SK-N-SH (cell line): ENCODE data around the gene EVA1B. TPM values are rescaled to one million over a fixed set of nuclear protein-coding genes. Genes with fewer than 3 reads are reported as not detected.

Experiments
- CTCF ChIA-PET: fragments of 300-600, 350-600 bp; formaldehyde crosslinking; extraction: SDS; loops from one replicate; lab custom pipeline; 2021; lab: Yijun Ruan, JAX
- POLR2A ChIA-PET: fragments of 350-600 bp; sonication (Branson Sonifier 250); formaldehyde crosslinking; extraction: SDS; loops from one replicate; lab custom pipeline; 2020; ENCODE audit warnings: antibody characterized with exemption, inconsistent platforms; lab: Yijun Ruan, JAX
- DNase-seq: peaks from one replicate; pipeline ENCODE4 v3.0.0; 2012
- H2AFZ ChIP-seq: fragments of 200-600 bp; sonication (generic); 2 replicates; pipeline ENCODE4 v1.8.1; 2016; ENCODE audit warnings: antibody characterized with exemption, mild to moderate bottlenecking, low read depth
- H3F3A ChIP-seq: fragments of 200-600 bp; sonication (generic); replicated peaks from 2 replicates; pipeline ENCODE3; 2016; ENCODE audit warnings: antibody characterized with exemption, mild to moderate bottlenecking; ENCODE audit not compliant: insufficient read depth
- H3K27ac ChIP-seq, 2 experiments: fragments of 200-500 bp in 1 of 2; fragments of 200-600 bp in 1 of 2; sonication (Bioruptor generic) in 1 of 2; sonication (generic), shearing (Covaris generic) in 1 of 2; 2 replicates each; pipeline versions ENCODE4 v1.5.1 to v1.6.1; 2014 to 2016; ENCODE audit warnings: low read depth in 2 of 2, inconsistent platforms in 1 of 2, low read length in 1 of 2, mild to moderate bottlenecking in 1 of 2, mixed read lengths in 1 of 2
- H3K27me3 ChIP-seq: fragments of 200-600 bp; sonication (generic), shearing (Covaris generic); 2 replicates; pipeline ENCODE4 v1.6.1; 2016; ENCODE audit warnings: mixed run types; ENCODE audit not compliant: insufficient read depth
- H3K36me3 ChIP-seq, 2 experiments: fragments of 200-500 bp in 1 of 2; fragments of 200-600 bp in 1 of 2; sonication (Bioruptor generic) in 1 of 2; sonication (generic) in 1 of 2; replicated peaks in 1 of 2; 2 replicates each; pipeline versions ENCODE3 to v1.5.1; 2014 to 2016; ENCODE audit warnings: low read length in 1 of 2, mild to moderate bottlenecking in 1 of 2; ENCODE audit not compliant: insufficient read depth in 2 of 2, control insufficient read depth in 1 of 2
- H3K4me1 ChIP-seq, 2 experiments: fragments of 200-500 bp in 1 of 2; fragments of 200-600 bp in 1 of 2; sonication (Bioruptor generic) in 1 of 2; sonication (generic), shearing (Covaris generic) in 1 of 2; 2 replicates each; pipeline versions ENCODE4 v1.5.1 to v1.6.1; 2014 to 2016; ENCODE audit warnings: low read depth in 1 of 2, low read length in 1 of 2, mixed run types in 1 of 2; ENCODE audit not compliant: insufficient read depth in 2 of 2, control insufficient read depth in 1 of 2
- H3K4me2 ChIP-seq: fragments of 200-600 bp; sonication (generic), shearing (Covaris generic); 2 replicates; pipeline ENCODE4 v1.6.1; 2017; ENCODE audit warnings: mixed run types
- H3K4me3 ChIP-seq, 2 experiments: fragments of 200-500 bp in 1 of 2; fragments of 200-600 bp in 1 of 2; sonication (Bioruptor generic) in 1 of 2; sonication (generic), shearing (Covaris generic) in 1 of 2; 2 replicates each; pipeline versions ENCODE4 v1.5.1 to v1.8.1; 2014 to 2016; ENCODE audit warnings: low read depth in 2 of 2, inconsistent platforms in 1 of 2, low read length in 1 of 2, mild to moderate bottlenecking in 1 of 2, mixed read lengths in 1 of 2, moderate library complexity in 1 of 2
- H3K79me2 ChIP-seq: fragments of 200-600 bp; sonication (generic); 2 replicates; pipeline ENCODE4 v1.8.1; 2017; ENCODE audit warnings: mild to moderate bottlenecking; ENCODE audit not compliant: insufficient read depth
- H3K9ac ChIP-seq: fragments of 200-600 bp; sonication (generic); 2 replicates; pipeline ENCODE4 v1.6.1; 2017; ENCODE audit warnings: mixed run types
- H3K9me2 ChIP-seq: fragments of 200-600 bp; sonication (generic); 2 replicates; pipeline ENCODE4 v1.6.1; 2017; ENCODE audit warnings: mixed run types
- H3K9me3 ChIP-seq: fragments of 200-600 bp; sonication (generic); 2 replicates; pipeline ENCODE4 v1.6.1; 2017; ENCODE audit warnings: mixed run types, mild to moderate bottlenecking, moderate library complexity
- H4K20me1 ChIP-seq: fragments of 200-600 bp; sonication (generic); 2 replicates; pipeline ENCODE4 v1.6.1; 2017; ENCODE audit warnings: mild to moderate bottlenecking, mixed run types; ENCODE audit not compliant: insufficient read depth
- FOXJ3 ChIP-seq: sonication (generic); formaldehyde crosslinking; IDR thresholded peaks from 2 replicates; pipeline ENCODE4 v1.5.1; 2020; ENCODE audit warnings: mild to moderate bottlenecking, missing genetic modification reagents
- IRF3 ChIP-seq: fragments of 150-350 bp; IDR thresholded peaks from 2 replicates; pipeline ENCODE4 v1.6.1; 2016; ENCODE audit warnings: mild to moderate bottlenecking, low read depth, low read length
- JUND ChIP-seq: IDR thresholded peaks from 2 replicates; pipeline ENCODE4 v1.4.0; 2012
- MEF2A ChIP-seq: IDR thresholded peaks from 2 replicates; pipeline ENCODE4 v1.4.0; 2012; ENCODE audit warnings: low read depth, borderline replicate concordance
- NFIC ChIP-seq: IDR thresholded peaks from 2 replicates; pipeline ENCODE4 v1.4.0; 2012; ENCODE audit warnings: borderline replicate concordance
- NRF1 ChIP-seq: IDR thresholded peaks from 2 replicates; pipeline ENCODE4 v1.6.1; 2012; ENCODE audit warnings: low read depth, mild to moderate bottlenecking, low read length
- PBX3 ChIP-seq: IDR thresholded peaks from 2 replicates; pipeline ENCODE4; 2012
- POLR2AphosphoS5 ChIP-seq: IDR thresholded peaks from 2 replicates; pipeline ENCODE4 v1.6.1; 2012; ENCODE audit warnings: low read depth, low read length
- RAD21 ChIP-seq: IDR thresholded peaks from 2 replicates; pipeline ENCODE4 v1.6.1; 2012; ENCODE audit warnings: mild to moderate bottlenecking, low read length
- RCOR1 ChIP-seq: fragments of 150-350 bp; IDR thresholded peaks from 2 replicates; pipeline ENCODE4 v1.6.1; 2017; ENCODE audit warnings: antibody characterized with exemption, low read length
- TEAD4 ChIP-seq: IDR thresholded peaks from 2 replicates; pipeline ENCODE4 v1.4.0; 2012; ENCODE audit warnings: mild to moderate bottlenecking, borderline replicate concordance; ENCODE audit not compliant: insufficient read depth
- USF2 ChIP-seq: fragments of 150-350 bp; IDR thresholded peaks from 2 replicates; pipeline ENCODE4 v1.6.1; 2017; ENCODE audit warnings: antibody characterized with exemption, low read length, low read depth, borderline replicate concordance
- ZBTB33 ChIP-seq: IDR thresholded peaks from 2 replicates; pipeline ENCODE4 v1.4.0; 2012; ENCODE audit warnings: low read depth, borderline replicate concordance
- WGBS: methylation state at CpG from one replicate; pipeline ENCODE4 v1.1.6; 2017; ENCODE audit warnings: low lambda C conversion rate; 5-methylcytosine and 5-hydroxymethylcytosine counted together
- polyA plus RNA-seq, 3 experiments: library from polyadenylated mRNA; depleted of rRNA; stranded (reverse); fragments of >200 nt; gene quantifications; 2 replicates each; pipeline ENCODE4 v1.2.3, GENCODE V29; 2012

The EVA1B gene
- polyA plus RNA-seq, 1 of the 3 experiments (the other 2 are of a cell fraction) = 38.9 TPM

GRCh38 chr1:36279789-36280296 lies 43.6 kb downstream of the EVA1B start:
- 87% methylated on average over 7 of the region's 7 CpGs for WGBS
- H3K4me1 ChIP-seq = peaks cover 0 to 24% of the 10 kb centered on the region in 2 experiments; a peak in 3 of 4 replicates
- H3K4me2 ChIP-seq = no peak overlapping the region
- H3F3A ChIP-seq = peaks cover 42% of the 10 kb centered on the region
- CTCF ChIA-PET = interaction anchor here (0.8 to 1.6 kb wide), 4 partner anchors 17 to 130 kb away, joined by 3 read pairs; partner anchors contain the start of gene TRAPPC3
- POLR2A ChIA-PET = no interaction called here
- H3K4me3 ChIP-seq = no peak overlapping the region
- no peak overlapping the region for H3K9ac ChIP-seq
- no peaks in the 10 kb centered on the region for H3K9me2 ChIP-seq
- no peak overlapping the region for H2AFZ ChIP-seq
- TF ChIP-seq JUND = no peak
- no peak for TF ChIP-seq NRF1
- TF ChIP-seq PBX3 = no peak
- no peak for TF ChIP-seq ZBTB33
- no peak for TF ChIP-seq TEAD4
- no peak for TF ChIP-seq RAD21
- TF ChIP-seq MEF2A = no peak
- no peak for TF ChIP-seq POLR2AphosphoS5
- peaks cover 80% of the 10 kb centered on the region for H3K79me2 ChIP-seq
- H3K9me3 ChIP-seq = no peaks in the 10 kb centered on the region
- H3K27me3 ChIP-seq = no peaks in the 10 kb centered on the region
- DNase-seq = no peak
- peaks cover 77% of the 10 kb centered on the region for H4K20me1 ChIP-seq
- peaks cover 13 to 26% of the 10 kb centered on the region in 2 experiments for H3K36me3 ChIP-seq
- H3K27ac ChIP-seq = peak overlapping the region in 1 of 2 experiments; percentile 20; a peak in 2 of 4 replicates

- Histone ChIP-seq H3K4me3 (no peak overlapping the region), H3K27me3 (no peaks in the 10 kb centered on the region), H3K9ac (no peak overlapping the region), H3K9me2 (no peaks in the 10 kb centered on the region), H3K4me1 (peaks cover 0 to 18% of the 10 kb centered on the region in 2 experiments; a peak in 3 of 4 replicates), H3K36me3 (peaks cover 12 to 28% of the 10 kb centered on the region in 2 experiments), H4K20me1 (peaks cover 72% of the 10 kb centered on the region), H3K4me2 (no peak overlapping the region), H3K9me3 (no peaks in the 10 kb centered on the region), H3K79me2 (peaks cover 83% of the 10 kb centered on the region), H2AFZ (no peak overlapping the region), H3F3A (peaks cover 39% of the 10 kb centered on the region), H3K27ac (peak overlapping the region in 1 of 2 experiments; percentile 20; a peak in 2 of 4 replicates)
- TF ChIP-seq NFIC = no peak
- no peak for TF ChIP-seq FOXJ3 (CRISPR knock-in tag)
- no peak for TF ChIP-seq JUND
- no peak for TF ChIP-seq IRF3
- no peak for TF ChIP-seq USF2
- no peak for TF ChIP-seq ZBTB33
- TF ChIP-seq TEAD4 = no peak
- TF ChIP-seq RCOR1 = no peak
- no peak for TF ChIP-seq MEF2A
- WGBS = 60% methylated on average over 2 of the region's 2 CpGs
- POLR2A ChIA-PET = no interaction called here
- CTCF ChIA-PET = interaction anchor here (0.6 to 0.8 kb wide), 2 partner anchors 19 to 130 kb away, joined by 3 to 4 read pairs; partner anchors contain the start of gene TRAPPC3
- no peak for DNase-seq
Measured at GRCh38 chr1:36279110-36279788, 44.2 kb downstream of the EVA1B start.
